ENCODE results near the gene LTO1. TPM values are rescaled to one million over a fixed set of nuclear protein-coding genes. Genes with fewer than 3 reads are reported as not detected.

The LTO1 gene
- total RNA-seq, 4 donors from 2014 or later = 23.5 to 40.0 (median 26.9) TPM

- Histone ChIP-seq H3K27me3 (no peaks in the 10 kb centered on the region), H3K27ac (peak overlapping the region in 2 of 3 donors; percentile 80 to 81), H3K36me3 (no peaks in the 10 kb centered on the region), H3K9me3 (no peaks in the 10 kb centered on the region), H3K4me3 (replicated peaks in 1 of 3) (peak overlapping the region in 1 of 3 donors; percentile 30), H3K4me1 (peaks cover 36 to 37% of the 10 kb centered on the region in 2 donors)
- 10 to 12% methylated on average over 13 to 28 of the region's 67 CpGs for WGBS, 2 donors
- DNase-seq = no peak
- peak in 1 of 6 experiments; percentile 2 for TF ChIP-seq CTCF (IDR thresholded peaks at IDR 0.05)
- no peak for TF ChIP-seq POLR2A (IDR thresholded peaks at IDR 0.05)
- intact Hi-C loops (cut with DNase I) = loop anchor here (5.0 to 10.0 kb wide), 2 partner anchors 103 to 195 kb away; no protein-coding TSS in a partner anchor
Measured at GRCh38 chr11:69637198-69637940, 37.8 kb downstream of the LTO1 start.

- peak in 1 of 2 donors; percentile 59 for TF ChIP-seq POLR2A (IDR thresholded peaks at IDR 0.05)
- TF ChIP-seq CTCF (IDR thresholded peaks at IDR 0.05) = no peak
- Histone ChIP-seq H3K27ac (peak overlapping the region in 2 of 3 donors; percentile 26 to 59), H3K4me3 (replicated peaks in 1 of 3) (peak overlapping the region in 1 of 3 donors; percentile 17), H3K27me3 (no peaks in the 10 kb centered on the region), H3K9me3 (no peaks in the 10 kb centered on the region), H3K36me3 (no peaks in the 10 kb centered on the region), H3K4me1 (peaks cover 36 to 37% of the 10 kb centered on the region in 2 donors)
- WGBS, 2 donors = 5 to 10% methylated on average over 8 to 12 of the region's 63 CpGs
- intact Hi-C loops (cut with DNase I) = loop anchor here (5.0 to 10.0 kb wide), 2 partner anchors 102 to 194 kb away; no protein-coding TSS in a partner anchor
- peak; percentile 79 to 83 for DNase-seq
Measured at GRCh38 chr11:69636512-69637197, 38.5 kb downstream of the LTO1 start.

GRCh38 chr11:69635804-69636511, 39.2 kb downstream of the LTO1 start:
- H3K27ac ChIP-seq = peak overlapping the region in 1 of 3 donors; percentile 59
- no peak for TF ChIP-seq CTCF (IDR thresholded peaks at IDR 0.05)
- TF ChIP-seq POLR2A (IDR thresholded peaks at IDR 0.05) = no peak
- peaks cover 36 to 37% of the 10 kb centered on the region in 2 donors for H3K4me1 ChIP-seq
- 8 to 20% methylated on average over 16 of the region's 17 CpGs for WGBS, 2 donors
- intact Hi-C loops (cut with DNase I) = loop anchor here (5.0 to 10.0 kb wide), 2 partner anchors 101 to 194 kb away; no protein-coding TSS in a partner anchor
- no peaks in the 10 kb centered on the region for H3K27me3 ChIP-seq
- H3K9me3 ChIP-seq = no peaks in the 10 kb centered on the region
- H3K36me3 ChIP-seq = no peaks in the 10 kb centered on the region
- H3K4me3 ChIP-seq (replicated peaks in 1 of 3) = peak overlapping the region in 1 of 3 donors; percentile 17
- no peak for DNase-seq

GRCh38 chr11:69635195-69635594, 40.0 kb downstream of the LTO1 start:
- Histone ChIP-seq H3K27me3 (no peaks in the 10 kb centered on the region), H3K4me1 (peaks cover 30 to 31% of the 10 kb centered on the region in 2 donors), H3K9me3 (no peaks in the 10 kb centered on the region), H3K27ac (no peak overlapping the region), H3K4me3 (replicated peaks in 1 of 3) (no peak overlapping the region), H3K36me3 (no peaks in the 10 kb centered on the region)
- intact Hi-C loops (cut with DNase I) = loop anchor here (5.0 to 10.0 kb wide), 2 partner anchors 100 to 193 kb away; no protein-coding TSS in a partner anchor
- 90% methylated on average over 6 of the region's 6 CpGs for WGBS, 2 donors
- no peak for DNase-seq
- no peak for TF ChIP-seq POLR2A (IDR thresholded peaks at IDR 0.05)
- no peak for TF ChIP-seq CTCF (IDR thresholded peaks at IDR 0.05)
